D721Med (cell line): ENCODE data around the gene DERL3.

Source experiments
- DNase-seq: peaks from one replicate; pipeline ENCODE4 v3.0.0; 2011; ENCODE audit warnings: low spot score; ENCODE audit not compliant: insufficient read length
- FAIRE-seq: peaks from 2 replicates; lab custom pipeline; 2011; peaks lifted over from hg19 to GRCh38; lab: Jason Lieb, UNC
- CTCF ChIP-seq: IDR thresholded peaks from 2 replicates; pipeline ENCODE4 v1.5.1; 2012; ENCODE audit warnings: mild to moderate bottlenecking, control low read depth; ENCODE audit not compliant: insufficient read depth; ENCODE audit errors: missing control alignments

Gene DERL3

DNA sequence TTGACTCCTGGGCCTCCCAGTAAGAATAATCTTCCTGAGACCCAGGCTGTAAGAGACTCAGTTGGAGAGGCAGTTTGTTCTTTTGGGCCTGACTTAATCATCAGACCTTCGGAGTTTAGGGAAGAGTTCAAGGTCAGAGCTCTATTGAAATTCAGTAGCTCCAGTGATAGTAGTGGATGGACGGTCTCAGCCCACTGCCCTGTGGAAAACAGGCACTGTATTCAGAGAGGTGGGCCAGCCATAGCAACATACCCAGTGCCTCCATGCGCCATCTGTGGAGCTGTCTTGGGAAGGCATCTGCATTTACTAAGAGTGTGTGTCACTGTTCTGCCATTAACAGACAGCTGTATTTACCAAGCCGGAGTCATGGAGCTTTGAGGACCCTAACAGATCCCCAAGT lies 49.2 kb downstream of the DERL3 start:
- FAIRE-seq (no peak), DNase-seq (no peak)
- no peak for TF ChIP-seq CTCF

GRCh38 chr22:23789121-23789520 lies 49.7 kb downstream of the DERL3 start:
- TF ChIP-seq CTCF = no peak
- DNase-seq = no peak
- no peak for FAIRE-seq

DNA sequence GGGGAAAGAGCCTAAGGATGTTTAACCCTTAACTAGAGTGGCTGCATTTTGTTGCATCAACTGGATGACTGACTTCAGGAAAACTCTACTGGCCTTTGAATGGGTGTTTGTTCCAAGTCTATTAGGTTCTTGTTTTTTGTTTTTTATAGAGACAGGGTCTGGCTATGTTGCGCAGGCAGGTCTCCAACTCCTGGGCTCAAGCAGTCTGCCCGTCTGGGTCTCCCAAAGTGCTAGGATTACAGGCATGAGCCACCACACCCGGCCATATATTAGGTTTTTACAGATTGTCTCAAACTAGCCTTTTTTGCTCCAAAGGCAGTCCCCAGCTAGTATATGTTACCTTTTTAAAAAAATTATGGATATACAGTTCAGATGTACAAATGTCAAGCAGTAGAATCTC lies 50.9 kb downstream of the DERL3 start:
- no peak for TF ChIP-seq CTCF
- FAIRE-seq = no peak
- no peak for DNase-seq

GRCh38 chr22:23787600-23787896 lies 51.3 kb downstream of the DERL3 start:
- DNase-seq = no peak
- TF ChIP-seq CTCF = no peak
- no peak for FAIRE-seq

- DNase-seq = peak; percentile 95
- no peak for TF ChIP-seq CTCF
These were observed 51.8 kb downstream of the DERL3 start, which contains the start of gene SMARCB1 for GRCh38 chr22:23786752-23787599. Gene SMARCB1, plus strand, starts transcription at chr22:23786966. Its CDS starts 204 bp downstream, at chr22:23787170.

DNA sequence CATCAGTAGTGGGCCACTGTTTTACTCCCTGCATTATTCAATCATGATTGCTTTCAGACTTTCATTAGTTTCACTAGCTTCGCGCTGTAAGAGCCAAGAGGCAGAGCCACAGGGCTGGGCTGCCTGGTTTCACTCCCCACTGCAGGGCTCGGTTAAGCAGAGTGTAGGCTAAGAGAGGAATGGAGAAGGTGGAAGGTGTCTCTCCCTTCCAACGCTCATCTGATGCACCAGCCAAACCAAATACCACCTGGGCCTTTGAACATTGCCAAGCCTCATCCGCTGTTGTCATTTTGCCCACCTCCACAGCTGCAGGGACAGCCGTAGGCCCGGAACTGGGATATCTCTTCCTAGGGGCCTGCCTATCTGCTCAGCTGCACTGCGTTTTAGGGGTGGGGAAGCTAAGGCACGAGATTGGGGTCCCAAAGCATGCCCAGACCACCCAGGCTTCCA lies 52.5 kb downstream of the DERL3 start:
- no peak for FAIRE-seq
- TF ChIP-seq CTCF = no peak
- DNase-seq = no peak

More at GRCh38 chr22:23786752-23787599, 51.8 kb downstream of the DERL3 start, which contains the start of gene SMARCB1:
- no peak for FAIRE-seq
